ENCODE results near the gene MT1G.
"Not testable (repeated sequence)": the region's sequence is repeated elsewhere in the genome, so short reads cannot be mapped to it uniquely, and the experiment has no call there.

MT1G gene

DNA sequence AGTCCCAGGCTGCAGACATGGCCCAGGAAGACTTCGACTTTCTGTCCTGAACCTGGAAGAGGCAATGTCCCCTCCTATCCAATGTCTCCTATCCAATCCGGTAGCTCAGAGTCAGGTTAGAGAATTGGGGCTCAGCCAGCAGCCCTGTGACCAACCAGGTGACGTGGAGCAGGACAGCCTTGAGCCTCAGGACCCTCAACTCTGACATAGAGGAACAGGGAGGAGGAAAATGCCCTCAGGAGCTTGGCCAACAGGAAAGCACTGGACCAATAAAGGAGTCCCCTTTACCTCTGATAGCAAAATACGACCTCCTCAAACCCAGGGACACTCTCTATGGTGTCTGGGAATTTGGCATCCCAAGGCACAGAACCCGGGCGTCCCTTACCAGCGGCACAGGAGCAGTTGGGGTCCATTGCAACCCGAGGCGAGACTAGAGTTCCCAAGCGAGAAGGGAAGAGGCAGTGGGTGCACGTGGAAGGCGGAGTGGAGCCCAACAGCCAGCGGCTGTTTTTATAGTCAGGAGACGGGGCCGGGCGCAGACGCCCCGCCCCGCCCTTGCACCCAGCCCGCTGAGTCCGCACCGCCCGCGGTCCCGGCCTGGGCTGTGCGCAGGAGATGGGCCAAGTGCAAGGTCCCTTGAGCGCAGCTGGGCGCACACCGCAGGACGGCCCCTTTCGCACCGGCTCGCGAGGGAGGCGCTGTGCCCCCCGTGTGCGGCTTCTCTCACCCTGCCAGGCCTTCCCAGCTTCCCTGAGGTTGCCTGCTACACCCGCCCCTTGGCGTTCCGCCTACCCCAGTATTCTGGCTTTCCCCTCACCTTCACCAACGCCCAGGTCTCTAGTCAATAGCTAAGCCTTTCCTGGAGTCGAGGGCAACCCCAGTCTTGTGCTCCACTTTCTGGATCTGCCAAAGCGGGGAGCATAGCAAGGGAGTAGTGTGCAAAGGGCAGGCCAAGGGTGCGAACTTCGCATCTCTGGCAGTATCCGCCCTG, at the start of gene MT1G:
Gene MT1G (minus strand): TSS at position 485 of the 991 bp plus-strand sequence. CDS start 72 bp downstream, at position 413.
- TF ChIP-seq, protein P1, sequence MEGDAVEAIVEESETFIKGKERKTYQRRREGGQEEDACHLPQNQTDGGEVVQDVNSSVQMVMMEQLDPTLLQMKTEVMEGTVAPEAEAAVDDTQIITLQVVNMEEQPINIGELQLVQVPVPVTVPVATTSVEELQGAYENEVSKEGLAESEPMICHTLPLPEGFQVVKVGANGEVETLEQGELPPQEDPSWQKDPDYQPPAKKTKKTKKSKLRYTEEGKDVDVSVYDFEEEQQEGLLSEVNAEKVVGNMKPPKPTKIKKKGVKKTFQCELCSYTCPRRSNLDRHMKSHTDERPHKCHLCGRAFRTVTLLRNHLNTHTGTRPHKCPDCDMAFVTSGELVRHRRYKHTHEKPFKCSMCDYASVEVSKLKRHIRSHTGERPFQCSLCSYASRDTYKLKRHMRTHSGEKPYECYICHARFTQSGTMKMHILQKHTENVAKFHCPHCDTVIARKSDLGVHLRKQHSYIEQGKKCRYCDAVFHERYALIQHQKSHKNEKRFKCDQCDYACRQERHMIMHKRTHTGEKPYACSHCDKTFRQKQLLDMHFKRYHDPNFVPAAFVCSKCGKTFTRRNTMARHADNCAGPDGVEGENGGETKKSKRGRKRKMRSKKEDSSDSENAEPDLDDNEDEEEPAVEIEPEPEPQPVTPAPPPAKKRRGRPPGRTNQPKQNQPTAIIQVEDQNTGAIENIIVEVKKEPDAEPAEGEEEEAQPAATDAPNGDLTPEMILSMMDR (IDR thresholded peaks at IDR 0.05; ENCODE audit: poor library complexity, severe bottlenecking), result no peak
- no peak within 1 kb of the TSS for H3K4me3 ChIP-seq (ENCODE audit: severe bottlenecking)
- no peak for DNase-seq (ENCODE audit: low spot score)
- H3K27me3 ChIP-seq (ENCODE audit: insufficient read depth, poor library complexity, severe bottlenecking), result no peaks in the 10 kb centered on the region
- no peaks in the 10 kb centered on the region for H3K9me3 ChIP-seq (ENCODE audit: severe bottlenecking)
- H3K4me1 ChIP-seq (ENCODE audit: insufficient read depth, poor library complexity, severe bottlenecking), result peaks cover 2% of the 10 kb centered on the region
- H3K36me3 ChIP-seq (ENCODE audit: low read depth), result no peaks in the 10 kb centered on the region
- H3K27ac ChIP-seq (ENCODE audit: poor library complexity, severe bottlenecking), result no peak within 1 kb of the TSS
- no peak for ATAC-seq (ENCODE audit: low read depth)

DNA sequence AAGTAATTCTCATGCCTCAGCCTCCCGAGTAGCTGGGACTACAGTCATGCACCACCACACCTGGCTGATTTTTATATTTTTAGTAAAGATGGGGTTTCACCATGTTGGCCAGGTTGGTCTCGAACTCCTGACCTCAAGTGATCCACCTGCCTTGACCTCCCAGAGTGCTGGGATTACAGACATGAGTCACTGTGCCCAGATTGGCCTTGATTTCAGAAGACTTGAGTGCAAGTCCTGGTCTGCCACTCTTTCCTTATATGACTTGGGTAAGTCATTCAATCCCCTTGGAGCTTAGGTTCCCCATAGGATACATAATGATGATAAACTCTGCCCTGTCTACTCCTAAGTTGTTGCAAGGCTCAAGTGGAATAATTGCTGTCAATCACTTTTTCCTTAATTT, 49.7 kb upstream of the MT1G start:
- not testable (repeated sequence) for H3K4me3 ChIP-seq (ENCODE audit: severe bottlenecking); ATAC-seq (ENCODE audit: low read depth); DNase-seq (ENCODE audit: low spot score); H3K36me3 ChIP-seq (ENCODE audit: low read depth); H3K27ac ChIP-seq (ENCODE audit: poor library complexity, severe bottlenecking); H3K4me1 ChIP-seq (ENCODE audit: insufficient read depth, poor library complexity, severe bottlenecking); H3K9me3 ChIP-seq (ENCODE audit: severe bottlenecking); H3K27me3 ChIP-seq (ENCODE audit: insufficient read depth, poor library complexity, severe bottlenecking)

DNA sequence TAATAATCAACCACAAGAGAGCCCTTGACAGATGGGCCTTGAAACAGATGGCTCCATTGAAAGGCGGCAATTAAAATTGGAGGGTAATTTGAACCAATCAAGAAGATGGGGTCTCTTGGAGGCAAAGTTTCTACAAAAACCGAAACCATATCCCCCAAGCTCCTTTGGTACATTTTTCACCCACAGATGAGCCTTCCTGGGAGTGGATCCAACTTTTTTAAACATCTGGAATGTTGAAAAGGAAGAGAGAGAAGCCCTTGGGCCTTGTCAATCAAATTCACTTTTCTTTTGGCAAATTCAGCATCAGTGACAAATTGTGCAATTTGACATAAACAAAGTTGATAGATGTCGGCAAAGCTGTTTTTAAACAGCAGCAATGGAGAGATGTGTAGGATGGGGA, 48.9 kb upstream of the MT1G start:
- TF ChIP-seq, protein P1 (IDR thresholded peaks at IDR 0.05; ENCODE audit: poor library complexity, severe bottlenecking), result no peak
- ATAC-seq (ENCODE audit: low read depth) (no peak), DNase-seq (ENCODE audit: low spot score) (no peak)
- Histone ChIP-seq H3K27ac (ENCODE audit: poor library complexity, severe bottlenecking) (no peak overlapping the region), H3K9me3 (ENCODE audit: severe bottlenecking) (no peaks in the 10 kb centered on the region), H3K36me3 (ENCODE audit: low read depth) (no peaks in the 10 kb centered on the region), H3K4me3 (ENCODE audit: severe bottlenecking) (no peak overlapping the region), H3K27me3 (ENCODE audit: insufficient read depth, poor library complexity, severe bottlenecking) (no peaks in the 10 kb centered on the region), H3K4me1 (ENCODE audit: insufficient read depth, poor library complexity, severe bottlenecking) (no peaks in the 10 kb centered on the region)

DNA sequence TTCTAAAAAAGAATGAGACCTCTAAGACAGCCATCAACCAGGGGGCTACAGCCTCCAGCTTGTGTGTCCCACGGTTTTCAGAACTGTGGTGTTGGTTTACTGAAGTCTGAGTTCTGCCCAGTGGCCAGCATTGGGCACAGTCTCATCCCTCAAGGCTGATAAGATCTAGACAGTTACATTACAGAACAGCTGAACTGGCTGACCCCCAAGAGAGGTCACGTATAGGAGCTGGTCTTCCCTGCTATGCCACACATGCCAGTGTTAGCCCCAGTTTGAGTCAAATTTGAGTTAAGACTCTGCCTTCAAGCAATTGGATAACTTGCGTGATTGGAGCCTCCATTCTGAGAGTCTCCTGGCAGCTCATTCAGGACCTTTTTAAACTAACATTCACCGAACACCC, 47.3 kb upstream of the MT1G start:
- no peaks in the 10 kb centered on the region for H3K36me3 ChIP-seq (ENCODE audit: low read depth)
- no peak overlapping the region for H3K4me3 ChIP-seq (ENCODE audit: severe bottlenecking)
- no peak overlapping the region for H3K27ac ChIP-seq (ENCODE audit: poor library complexity, severe bottlenecking)
- no peaks in the 10 kb centered on the region for H3K27me3 ChIP-seq (ENCODE audit: insufficient read depth, poor library complexity, severe bottlenecking)
- TF ChIP-seq, protein P1 (IDR thresholded peaks at IDR 0.05; ENCODE audit: poor library complexity, severe bottlenecking), result no peak
- ATAC-seq (ENCODE audit: low read depth) (no peak), DNase-seq (ENCODE audit: low spot score) (no peak)
- no peaks in the 10 kb centered on the region for H3K4me1 ChIP-seq (ENCODE audit: insufficient read depth, poor library complexity, severe bottlenecking)
- H3K9me3 ChIP-seq (ENCODE audit: severe bottlenecking), result no peaks in the 10 kb centered on the region

DNA sequence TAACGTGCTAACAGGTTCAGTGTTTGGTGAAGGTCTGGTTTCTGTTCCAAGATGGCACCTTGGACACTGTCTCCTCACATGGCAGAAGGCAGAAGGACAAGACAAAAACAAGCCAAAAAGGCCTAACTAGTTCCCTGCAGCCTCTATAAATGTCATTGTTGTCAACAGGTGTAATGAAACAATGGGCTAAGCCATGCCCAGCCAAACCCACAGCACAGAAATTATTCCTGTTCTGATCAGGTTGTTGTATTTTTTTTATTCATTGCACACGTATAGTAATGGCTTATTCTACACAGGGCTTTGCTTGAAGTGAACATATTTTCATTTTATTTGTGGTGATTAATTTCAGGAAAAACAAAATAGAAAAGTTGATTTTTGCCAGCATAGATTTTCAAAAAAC, 45.9 kb upstream of the MT1G start:
- Histone ChIP-seq H3K4me3 (ENCODE audit: severe bottlenecking) (no peak overlapping the region), H3K36me3 (ENCODE audit: low read depth) (no peaks in the 10 kb centered on the region), H3K9me3 (ENCODE audit: severe bottlenecking) (no peaks in the 10 kb centered on the region), H3K27me3 (ENCODE audit: insufficient read depth, poor library complexity, severe bottlenecking) (no peaks in the 10 kb centered on the region), H3K27ac (ENCODE audit: poor library complexity, severe bottlenecking) (no peak overlapping the region), H3K4me1 (ENCODE audit: insufficient read depth, poor library complexity, severe bottlenecking) (no peaks in the 10 kb centered on the region)
- TF ChIP-seq, protein P1 (IDR thresholded peaks at IDR 0.05; ENCODE audit: poor library complexity, severe bottlenecking), result no peak
- ATAC-seq (ENCODE audit: low read depth), result no peak
- DNase-seq (ENCODE audit: low spot score), result no peak
